Liver (tissue), 3 donors: ENCODE measurements around the gene CDC37.
"Not testable (repeated sequence)": the region's sequence is repeated elsewhere in the genome, so short reads cannot be mapped to it uniquely, and the experiment has no call there.

Source experiments
- FOXA2 ChIP-seq: IDR thresholded peaks from 2 replicates; pipeline ENCODE4 v1.6.1; 2016; ENCODE audit warnings: antibody characterized with exemption
- MAX ChIP-seq: IDR thresholded peaks from 2 replicates; pipeline ENCODE4 v1.6.1; 2016; ENCODE audit warnings: antibody characterized with exemption
- NR2F2 ChIP-seq: IDR thresholded peaks from 2 replicates; pipeline ENCODE4 v1.6.1; 2016; ENCODE audit warnings: antibody characterized with exemption
- RAD21 ChIP-seq, 2 donors: IDR thresholded peaks; 2 replicates each; pipeline ENCODE4 v1.6.1; 2016; ENCODE audit warnings: antibody characterized with exemption in 2 of 2, mild to moderate bottlenecking in 2 of 2
- SP1 ChIP-seq: IDR thresholded peaks from 2 replicates; pipeline ENCODE4 v1.6.1; 2018; ENCODE audit warnings: antibody characterized with exemption, mild to moderate bottlenecking
- TAF1 ChIP-seq: conservative IDR thresholded peaks from 2 replicates; pipeline ENCODE4 v1.6.1; 2016; ENCODE audit warnings: antibody characterized with exemption, mild to moderate bottlenecking
- TF ChIP-seq, protein P1 (sequence below): fragments of 150-350 bp; IDR thresholded peaks from 2 replicates; pipeline ENCODE4 v1.5.1; 2017; ENCODE audit warnings: improper control_type of control experiment, low read depth, low read length; ENCODE audit not compliant: missing input control
- TF ChIP-seq, protein P2 (sequence below): IDR thresholded peaks from 2 replicates; pipeline ENCODE4 v1.6.1; 2016; ENCODE audit warnings: antibody characterized with exemption, mild to moderate bottlenecking
- TF ChIP-seq, protein P3 (sequence below): IDR thresholded peaks from 2 replicates; pipeline ENCODE4 v1.6.1; 2016; ENCODE audit warnings: antibody characterized with exemption
- donor health status: healthy.
- donor health status: healthy.

GRCh38 chr19:10411224-10411623 lies 7.9 kb upstream of the CDC37 start:
- TF ChIP-seq, protein P1, sequence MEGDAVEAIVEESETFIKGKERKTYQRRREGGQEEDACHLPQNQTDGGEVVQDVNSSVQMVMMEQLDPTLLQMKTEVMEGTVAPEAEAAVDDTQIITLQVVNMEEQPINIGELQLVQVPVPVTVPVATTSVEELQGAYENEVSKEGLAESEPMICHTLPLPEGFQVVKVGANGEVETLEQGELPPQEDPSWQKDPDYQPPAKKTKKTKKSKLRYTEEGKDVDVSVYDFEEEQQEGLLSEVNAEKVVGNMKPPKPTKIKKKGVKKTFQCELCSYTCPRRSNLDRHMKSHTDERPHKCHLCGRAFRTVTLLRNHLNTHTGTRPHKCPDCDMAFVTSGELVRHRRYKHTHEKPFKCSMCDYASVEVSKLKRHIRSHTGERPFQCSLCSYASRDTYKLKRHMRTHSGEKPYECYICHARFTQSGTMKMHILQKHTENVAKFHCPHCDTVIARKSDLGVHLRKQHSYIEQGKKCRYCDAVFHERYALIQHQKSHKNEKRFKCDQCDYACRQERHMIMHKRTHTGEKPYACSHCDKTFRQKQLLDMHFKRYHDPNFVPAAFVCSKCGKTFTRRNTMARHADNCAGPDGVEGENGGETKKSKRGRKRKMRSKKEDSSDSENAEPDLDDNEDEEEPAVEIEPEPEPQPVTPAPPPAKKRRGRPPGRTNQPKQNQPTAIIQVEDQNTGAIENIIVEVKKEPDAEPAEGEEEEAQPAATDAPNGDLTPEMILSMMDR, result not testable (repeated sequence)
- not testable (repeated sequence) for TF ChIP-seq TAF1; MAX; RAD21 (IDR thresholded peaks at IDR 0.05); SP1; FOXA2; NR2F2
- TF ChIP-seq, protein P2, sequence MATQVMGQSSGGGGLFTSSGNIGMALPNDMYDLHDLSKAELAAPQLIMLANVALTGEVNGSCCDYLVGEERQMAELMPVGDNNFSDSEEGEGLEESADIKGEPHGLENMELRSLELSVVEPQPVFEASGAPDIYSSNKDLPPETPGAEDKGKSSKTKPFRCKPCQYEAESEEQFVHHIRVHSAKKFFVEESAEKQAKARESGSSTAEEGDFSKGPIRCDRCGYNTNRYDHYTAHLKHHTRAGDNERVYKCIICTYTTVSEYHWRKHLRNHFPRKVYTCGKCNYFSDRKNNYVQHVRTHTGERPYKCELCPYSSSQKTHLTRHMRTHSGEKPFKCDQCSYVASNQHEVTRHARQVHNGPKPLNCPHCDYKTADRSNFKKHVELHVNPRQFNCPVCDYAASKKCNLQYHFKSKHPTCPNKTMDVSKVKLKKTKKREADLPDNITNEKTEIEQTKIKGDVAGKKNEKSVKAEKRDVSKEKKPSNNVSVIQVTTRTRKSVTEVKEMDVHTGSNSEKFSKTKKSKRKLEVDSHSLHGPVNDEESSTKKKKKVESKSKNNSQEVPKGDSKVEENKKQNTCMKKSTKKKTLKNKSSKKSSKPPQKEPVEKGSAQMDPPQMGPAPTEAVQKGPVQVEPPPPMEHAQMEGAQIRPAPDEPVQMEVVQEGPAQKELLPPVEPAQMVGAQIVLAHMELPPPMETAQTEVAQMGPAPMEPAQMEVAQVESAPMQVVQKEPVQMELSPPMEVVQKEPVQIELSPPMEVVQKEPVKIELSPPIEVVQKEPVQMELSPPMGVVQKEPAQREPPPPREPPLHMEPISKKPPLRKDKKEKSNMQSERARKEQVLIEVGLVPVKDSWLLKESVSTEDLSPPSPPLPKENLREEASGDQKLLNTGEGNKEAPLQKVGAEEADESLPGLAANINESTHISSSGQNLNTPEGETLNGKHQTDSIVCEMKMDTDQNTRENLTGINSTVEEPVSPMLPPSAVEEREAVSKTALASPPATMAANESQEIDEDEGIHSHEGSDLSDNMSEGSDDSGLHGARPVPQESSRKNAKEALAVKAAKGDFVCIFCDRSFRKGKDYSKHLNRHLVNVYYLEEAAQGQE, result not testable (repeated sequence)
- TF ChIP-seq, protein P3, sequence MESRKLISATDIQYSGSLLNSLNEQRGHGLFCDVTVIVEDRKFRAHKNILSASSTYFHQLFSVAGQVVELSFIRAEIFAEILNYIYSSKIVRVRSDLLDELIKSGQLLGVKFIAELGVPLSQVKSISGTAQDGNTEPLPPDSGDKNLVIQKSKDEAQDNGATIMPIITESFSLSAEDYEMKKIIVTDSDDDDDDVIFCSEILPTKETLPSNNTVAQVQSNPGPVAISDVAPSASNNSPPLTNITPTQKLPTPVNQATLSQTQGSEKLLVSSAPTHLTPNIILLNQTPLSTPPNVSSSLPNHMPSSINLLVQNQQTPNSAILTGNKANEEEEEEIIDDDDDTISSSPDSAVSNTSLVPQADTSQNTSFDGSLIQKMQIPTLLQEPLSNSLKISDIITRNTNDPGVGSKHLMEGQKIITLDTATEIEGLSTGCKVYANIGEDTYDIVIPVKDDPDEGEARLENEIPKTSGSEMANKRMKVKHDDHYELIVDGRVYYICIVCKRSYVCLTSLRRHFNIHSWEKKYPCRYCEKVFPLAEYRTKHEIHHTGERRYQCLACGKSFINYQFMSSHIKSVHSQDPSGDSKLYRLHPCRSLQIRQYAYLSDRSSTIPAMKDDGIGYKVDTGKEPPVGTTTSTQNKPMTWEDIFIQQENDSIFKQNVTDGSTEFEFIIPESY, result not testable (repeated sequence)
